H9 (cell line): ENCODE measurements around the gene RALGPS2. TPM values are rescaled to one million over a fixed set of nuclear protein-coding genes. Genes with fewer than 3 reads are reported as not detected.

ENCODE experiments used
- DNase-seq: peaks from one replicate; pipeline ENCODE4 v3.0.0-alpha.2; 2017
- H2AFZ ChIP-seq: one replicate; pipeline ENCODE4 v1.6.1; 2013; ENCODE audit warnings: mild to moderate bottlenecking, low read length, control low read depth, moderate library complexity
- H2AK5ac ChIP-seq: 2 replicates; pipeline ENCODE4 v1.6.1; 2013; ENCODE audit warnings: low read length, control low read depth, mixed read lengths; ENCODE audit not compliant: insufficient read length
- H2BK120ac ChIP-seq: one replicate; pipeline ENCODE4 v1.6.1; 2013; ENCODE audit warnings: low read depth, mild to moderate bottlenecking, low read length, control low read depth, inconsistent platforms; ENCODE audit not compliant: poor library complexity, severe bottlenecking
- H2BK12ac ChIP-seq: 2 replicates; pipeline ENCODE4 v1.6.1; 2013; ENCODE audit warnings: low read length, control low read depth, mixed read lengths, low read depth; ENCODE audit not compliant: insufficient read length
- H2BK15ac ChIP-seq: 2 replicates; pipeline ENCODE4 v1.6.1; 2013; ENCODE audit warnings: low read depth, low read length, control low read depth
- H2BK20ac ChIP-seq: one replicate; pipeline ENCODE4 v1.6.1; 2013; ENCODE audit warnings: low read depth, mild to moderate bottlenecking, low read length, control low read depth, inconsistent platforms; ENCODE audit not compliant: poor library complexity, severe bottlenecking
- H2BK5ac ChIP-seq: 2 replicates; pipeline ENCODE4 v1.6.1; 2013; ENCODE audit warnings: low read length, control low read depth, mixed read lengths; ENCODE audit not compliant: insufficient read length
- H3K14ac ChIP-seq: 2 replicates; pipeline ENCODE4 v1.6.1; 2013; ENCODE audit warnings: low read length, control low read depth; ENCODE audit not compliant: insufficient read depth
- H3K18ac ChIP-seq: 2 replicates; pipeline ENCODE4 v1.6.1; 2013; ENCODE audit warnings: low read depth, mild to moderate bottlenecking, mixed read lengths, low read length, control low read depth; ENCODE audit not compliant: insufficient read length
- H3K23ac ChIP-seq: 2 replicates; pipeline ENCODE4 v1.6.1; 2013; ENCODE audit warnings: low read length, control low read depth, mixed read lengths, low read depth; ENCODE audit not compliant: insufficient read length
- H3K23me2 ChIP-seq: 2 replicates; pipeline ENCODE4 v1.6.1; 2013; ENCODE audit warnings: low read depth, mild to moderate bottlenecking, mixed read lengths, low read length, control low read depth; ENCODE audit not compliant: insufficient read length, poor library complexity, severe bottlenecking
- H3K27ac ChIP-seq: 2 replicates; pipeline ENCODE4 v1.5.1; 2013; ENCODE audit warnings: low read length, control low read depth, mixed read lengths, low read depth; ENCODE audit not compliant: insufficient read length
- H3K27me3 ChIP-seq: 2 replicates; pipeline ENCODE4 v1.6.1; 2013; ENCODE audit warnings: low read length, control low read depth, inconsistent platforms; ENCODE audit not compliant: insufficient read depth
- H3K4ac ChIP-seq: 2 replicates; pipeline ENCODE4 v1.6.1; 2013; ENCODE audit warnings: low read depth, mild to moderate bottlenecking, control low read depth, inconsistent platforms, low read length, moderate library complexity
- H3K4me1 ChIP-seq: 2 replicates; pipeline ENCODE4 v1.6.1; 2013; ENCODE audit warnings: low read length, control low read depth, inconsistent platforms; ENCODE audit not compliant: insufficient read depth
- H3K4me2 ChIP-seq: 2 replicates; pipeline ENCODE4 v1.6.1; 2013; ENCODE audit warnings: low read length, control low read depth, mixed read lengths; ENCODE audit not compliant: insufficient read length, insufficient read depth
- H3K56ac ChIP-seq: 2 replicates; pipeline ENCODE4 v1.6.1; 2013; ENCODE audit warnings: low read depth, mild to moderate bottlenecking, mixed read lengths, low read length, control low read depth; ENCODE audit not compliant: insufficient read length
- H3K79me1 ChIP-seq: 2 replicates; pipeline ENCODE4 v1.6.1; 2013; ENCODE audit warnings: low read depth, mild to moderate bottlenecking, moderate library complexity, low read length, control low read depth, inconsistent platforms; ENCODE audit not compliant: insufficient read depth, poor library complexity, severe bottlenecking
- H3K79me2 ChIP-seq: 2 replicates; pipeline ENCODE4 v1.6.1; 2013; ENCODE audit warnings: low read length, control low read depth, inconsistent platforms; ENCODE audit not compliant: insufficient read depth
- H3K9ac ChIP-seq: 2 replicates; pipeline ENCODE4 v1.6.1; 2013; ENCODE audit warnings: low read length, control low read depth, mixed read lengths; ENCODE audit not compliant: insufficient read length; ENCODE audit errors: extremely low read depth
- H3K9me3 ChIP-seq: one replicate; pipeline ENCODE4 v1.6.1; 2013; ENCODE audit warnings: low read depth, low read length, inconsistent platforms; ENCODE audit not compliant: control insufficient read depth
- H3T11ph ChIP-seq: one replicate; pipeline ENCODE4 v1.6.1; 2013; ENCODE audit warnings: mild to moderate bottlenecking, low read length, control low read depth, inconsistent platforms
- H4K20me1 ChIP-seq: one replicate; pipeline ENCODE4 v1.6.1; 2013; ENCODE audit not compliant: control insufficient read depth, insufficient read length, insufficient read depth
- H4K5ac ChIP-seq: 2 replicates; pipeline ENCODE4 v1.6.1; 2013; ENCODE audit warnings: low read depth, mild to moderate bottlenecking, mixed read lengths, low read length, control low read depth; ENCODE audit not compliant: insufficient read length
- H4K8ac ChIP-seq: replicated peaks from 2 replicates; pipeline ENCODE4 v1.6.1; 2013; ENCODE audit warnings: low read length, control low read depth, mixed read lengths, low read depth; ENCODE audit not compliant: insufficient read length
- H4K91ac ChIP-seq: 2 replicates; pipeline ENCODE4 v1.6.1; 2013; ENCODE audit warnings: low read depth, mild to moderate bottlenecking, moderate library complexity, mixed read lengths, low read length, control low read depth; ENCODE audit not compliant: insufficient read length
- H3K27ac Mint-ChIP-seq, 3 experiments: 2 replicates in 2 of 3; 3 replicates in 1 of 3; pipeline ENCODE4 v1.8.0; 2020 to 2021; ENCODE audit warnings: mixed read lengths in 3 of 3, mild to moderate bottlenecking in 1 of 3, moderate library complexity in 1 of 3
- H3K27me3 Mint-ChIP-seq: 2 replicates; pipeline ENCODE4 v1.8.0; 2021; ENCODE audit warnings: low read depth, mild to moderate bottlenecking, moderate library complexity, mixed read lengths
- H3K36me3 Mint-ChIP-seq, 3 experiments: 2 replicates in 2 of 3; 3 replicates in 1 of 3; pipeline ENCODE4 v1.8.0; 2020 to 2021; ENCODE audit warnings: low read depth in 3 of 3, mixed read lengths in 3 of 3; ENCODE audit not compliant: insufficient read depth in 1 of 3
- H3K4me1 Mint-ChIP-seq, 2 experiments: 2 replicates each; pipeline ENCODE4 v1.8.0; 2020; ENCODE audit warnings: mixed read lengths in 2 of 2
- H3K4me3 Mint-ChIP-seq, 2 experiments: 2 replicates in 1 of 2; 3 replicates in 1 of 2; pipeline ENCODE4 v1.8.0; 2020 to 2021; ENCODE audit warnings: mild to moderate bottlenecking in 2 of 2, mixed read lengths in 2 of 2, moderate library complexity in 1 of 2
- H3K9me3 Mint-ChIP-seq, 2 experiments: 2 replicates in 1 of 2; 3 replicates in 1 of 2; pipeline ENCODE4 v1.8.0; 2020; ENCODE audit warnings: mild to moderate bottlenecking in 2 of 2, mixed read lengths in 2 of 2, moderate library complexity in 1 of 2
- CTCF ChIP-seq: fragments of 200-600 bp; sonication (generic); conservative IDR thresholded peaks from 3 replicates; pipeline ENCODE4 v1.8.0; 2021; ENCODE audit warnings: antibody characterized with exemption, mild to moderate bottlenecking
- WGBS: extraction: QIAGEN DNeasy Blood & Tissue Kit; methylation state at CpG from one replicate; pipeline ENCODE4 v1.1.7; 2013; ENCODE audit warnings: missing lambda C conversion rate, low lambda C conversion rate, mixed read lengths; ENCODE audit not compliant: insufficient read length; ENCODE audit errors: extremely low coverage; 5-methylcytosine and 5-hydroxymethylcytosine counted together
- total RNA-seq: library from RNA; stranded (reverse); gene quantifications from 2 replicates; pipeline ENCODE4 v1.2.1, GENCODE V29; 2021

RALGPS2 gene
- total RNA-seq, 1 experiment from 2014 or later, result 32.6 TPM

- Histone ChIP-seq H3K4ac (no peak overlapping the region), H2BK5ac (no peak overlapping the region), H2BK12ac (no peak overlapping the region), H4K20me1 (no peaks in the 10 kb centered on the region), H3K79me1 (no peaks in the 10 kb centered on the region), H3K14ac (no peak overlapping the region), H3K23me2 (no peaks in the 10 kb centered on the region), H2BK20ac (no peak overlapping the region), H2BK15ac (no peak overlapping the region), H3K4me1 (no peaks in the 10 kb centered on the region), H3K27me3 (no peaks in the 10 kb centered on the region), H2BK120ac (no peak overlapping the region), H3K18ac (no peak overlapping the region), H4K8ac (no peak overlapping the region), H3K79me2 (no peaks in the 10 kb centered on the region), H3K23ac (no peak overlapping the region), H2AFZ (no peak overlapping the region), H3K56ac (no peak overlapping the region), H4K5ac (no peak overlapping the region), H3K9ac (no peak overlapping the region), H3K4me2 (no peak overlapping the region), H4K91ac (no peak overlapping the region), H3T11ph (no peak overlapping the region), H3K9me3 (no peaks in the 10 kb centered on the region), H2AK5ac (no peak overlapping the region), H3K27ac (no peak overlapping the region)
- Mint-ChIP-seq H3K27me3 (no peaks in the 10 kb centered on the region), H3K4me3 (no peak overlapping the region), H3K27ac (no peak overlapping the region), H3K4me1 (no peaks in the 10 kb centered on the region), H3K9me3 (no peaks in the 10 kb centered on the region), H3K36me3 (peaks cover 0 to 4% (median 0%) of the 10 kb centered on the region in 3 experiments; a peak in 4 of 7 replicates)
- DNase-seq, result no peak
- no CpG with 5 or more reads among the region's 3 CpGs for WGBS
- no peak for TF ChIP-seq CTCF
These were observed 71.0 kb downstream of the RALGPS2 start for GRCh38 chr1:178796013-178796412.
